Transverse colon (tissue), 1 donor: ENCODE measurements around the gene SLC23A1.

ENCODE experiments used
- EP300 ChIP-seq: sonication (generic); formaldehyde crosslinking; IDR thresholded peaks from one replicate; pipeline ENCODE4 v1.6.1; 2017; ENCODE audit warnings: antibody characterized with exemption, low read depth
- POLR2A ChIP-seq: fragments of 450-650 bp; IDR thresholded peaks from one replicate; pipeline ENCODE4 v1.6.1; 2016; ENCODE audit warnings: antibody characterized with exemption, mild to moderate bottlenecking, moderate library complexity

- TF ChIP-seq POLR2A = no peak
- no peak for TF ChIP-seq EP300
Observed at GRCh38 chr5:139385061-139386049, 2.3 kb upstream of the SLC23A1 start.
